Nephron (organoid): ENCODE measurements around the gene DOC2A.

Experiments used
- H3K27ac Mint-ChIP-seq, 3 experiments: 2 replicates each; pipeline ENCODE4 v1.8.0; 2020; ENCODE audit warnings: mixed read lengths in 3 of 3, mild to moderate bottlenecking in 2 of 3, moderate library complexity in 1 of 3
- H3K27me3 Mint-ChIP-seq: 2 replicates; pipeline ENCODE4 v1.8.0; 2021; ENCODE audit warnings: low read depth, mild to moderate bottlenecking, moderate library complexity, mixed read lengths
- H3K36me3 Mint-ChIP-seq: 2 replicates; pipeline ENCODE4 v1.8.0; 2020; ENCODE audit warnings: low read depth, mixed read lengths
- H3K4me1 Mint-ChIP-seq: 2 replicates; pipeline ENCODE4 v1.8.0; 2020; ENCODE audit warnings: mixed read lengths
- H3K4me3 Mint-ChIP-seq, 3 experiments: 2 replicates each; pipeline ENCODE4 v1.8.0; 2020; ENCODE audit warnings: mild to moderate bottlenecking in 3 of 3, mixed read lengths in 3 of 3, moderate library complexity in 2 of 3
- H3K9me3 Mint-ChIP-seq: 2 replicates; pipeline ENCODE4 v1.8.0; 2020; ENCODE audit warnings: mixed read lengths
- CTCF ChIP-seq, 3 experiments: fragments of 200-600 bp; sonication (generic); IDR thresholded peaks; one replicate each; pipeline ENCODE4 v1.5.0; 2021; ENCODE audit warnings: antibody characterized with exemption in 3 of 3; ENCODE audit not compliant: unreplicated experiment in 3 of 3

The DOC2A gene

GRCh38 chr16:30010844-30011713, at the start of gene DOC2A:
Gene DOC2A (minus strand): TSS chr16:30011027. CDS start chr16:30010222, 805 bp downstream.
- Mint-ChIP-seq H3K9me3 (no peaks in the 10 kb centered on the region), H3K27me3 (peaks cover 45% of the 10 kb centered on the region), H3K27ac (no peak within 1 kb of the TSS), H3K4me3 (peak within 1 kb of the TSS; percentile 84 to 88 (median 87)), H3K36me3 (no peaks in the 10 kb centered on the region), H3K4me1 (peaks cover 5% of the 10 kb centered on the region)
- no peak for TF ChIP-seq CTCF (IDR thresholded peaks at IDR 0.05; ENCODE audit: unreplicated experiment in 3 of 3)

GRCh38 chr16:30060346-30060745, 49.5 kb upstream of the DOC2A start:
- peaks cover 4% of the 10 kb centered on the region for H3K36me3 Mint-ChIP-seq
- peaks cover 37% of the 10 kb centered on the region for H3K4me1 Mint-ChIP-seq
- no peaks in the 10 kb centered on the region for H3K27me3 Mint-ChIP-seq
- peak overlapping the region; percentile 57 to 90 (median 82) for H3K27ac Mint-ChIP-seq
- H3K4me3 Mint-ChIP-seq, result peak overlapping the region; percentile 13 to 59 (median 27)
- no peak for TF ChIP-seq CTCF (IDR thresholded peaks at IDR 0.05; ENCODE audit: unreplicated experiment in 3 of 3)
- H3K9me3 Mint-ChIP-seq, result no peaks in the 10 kb centered on the region

GRCh38 chr16:30054959-30055553, 44.2 kb upstream of the DOC2A start:
- peaks cover 43% of the 10 kb centered on the region for H3K4me1 Mint-ChIP-seq
- peak overlapping the region in 2 of 3 experiments; percentile 31 to 49 for H3K27ac Mint-ChIP-seq
- H3K27me3 Mint-ChIP-seq, result no peaks in the 10 kb centered on the region
- peaks cover 4% of the 10 kb centered on the region for H3K36me3 Mint-ChIP-seq
- TF ChIP-seq CTCF (IDR thresholded peaks at IDR 0.05; ENCODE audit: unreplicated experiment in 3 of 3), result peak in 2 of 3 experiments; percentile 25 to 38
- no peaks in the 10 kb centered on the region for H3K9me3 Mint-ChIP-seq
- peak overlapping the region; percentile 81 to 87 (median 84) for H3K4me3 Mint-ChIP-seq

GRCh38 chr16:30054451-30054850, 43.6 kb upstream of the DOC2A start:
- Mint-ChIP-seq H3K27ac (peak overlapping the region in 2 of 3 experiments; percentile 51), H3K9me3 (no peaks in the 10 kb centered on the region), H3K36me3 (peaks cover 4% of the 10 kb centered on the region), H3K4me3 (peak overlapping the region; percentile 81 to 87 (median 84)), H3K4me1 (peaks cover 43% of the 10 kb centered on the region), H3K27me3 (no peaks in the 10 kb centered on the region)
- TF ChIP-seq CTCF (IDR thresholded peaks at IDR 0.05; ENCODE audit: unreplicated experiment in 3 of 3), result no peak

- Mint-ChIP-seq H3K4me1 (peaks cover 38% of the 10 kb centered on the region), H3K36me3 (no peaks in the 10 kb centered on the region), H3K27ac (peak overlapping the region; percentile 35 to 76 (median 48)), H3K4me3 (peak overlapping the region; percentile 89 to 92 (median 89)), H3K27me3 (no peaks in the 10 kb centered on the region), H3K9me3 (no peaks in the 10 kb centered on the region)
- no peak for TF ChIP-seq CTCF (IDR thresholded peaks at IDR 0.05; ENCODE audit: unreplicated experiment in 3 of 3)
Observed at GRCh38 chr16:30053376-30054015, 42.7 kb upstream of the DOC2A start.
